GM21528 (cell line): ENCODE results near the gene RAMACL.
"Not testable (repeated sequence)": the region's sequence is repeated elsewhere in the genome, so short reads cannot be mapped to it uniquely, and the experiment has no call there.

Source experiments
- ATAC-seq: cut with Tn5 transposase; IDR thresholded peaks from one replicate; pipeline ENCODE4 v1.9.1; 2021; ENCODE audit warnings: mild to moderate bottlenecking, moderate library complexity; ENCODE audit not compliant: unreplicated experiment, low FRiP score

RAMACL gene

GRCh38 chr6:166540631-166541331 lies 45.7 kb downstream of the RAMACL start:
- peak; percentile 96 for ATAC-seq

- ATAC-seq = no peak
These were observed 46.9 kb downstream of the RAMACL start for GRCh38 chr6:166539543-166539942.

- ATAC-seq = not testable (repeated sequence)
These were observed 47.5 kb downstream of the RAMACL start for GRCh38 chr6:166539011-166539385.

- no peak for ATAC-seq
These were observed 48.0 kb downstream of the RAMACL start for GRCh38 chr6:166538297-166539010.

- no peak for ATAC-seq
These were observed 51.6 kb downstream of the RAMACL start for GRCh38 chr6:166534658-166535406.

GRCh38 chr6:166533205-166533824 lies 53.2 kb downstream of the RAMACL start:
- ATAC-seq = no peak
